Myocyte (in vitro differentiated cells): ENCODE results near the gene SNX15. TPM values are rescaled to one million over a fixed set of nuclear protein-coding genes. Genes with fewer than 3 reads are reported as not detected.

ENCODE experiments used
- DNase-seq: peaks from one replicate; pipeline ENCODE4 v3.0.0-alpha.2; 2012; ENCODE audit warnings: low read depth
- total RNA-seq: library from RNA; depleted of rRNA; stranded (reverse); fragments of >200 nt; gene quantifications from 2 replicates; pipeline ENCODE4 v1.2.3, GENCODE V29; 2014

SNX15 gene
- total RNA-seq, 1 donor from 2014 or later, result 21.3 TPM

- DNase-seq, result no peak
Measured at GRCh38 chr11:65055538-65055937, 28.3 kb downstream of the SNX15 start.

DNA sequence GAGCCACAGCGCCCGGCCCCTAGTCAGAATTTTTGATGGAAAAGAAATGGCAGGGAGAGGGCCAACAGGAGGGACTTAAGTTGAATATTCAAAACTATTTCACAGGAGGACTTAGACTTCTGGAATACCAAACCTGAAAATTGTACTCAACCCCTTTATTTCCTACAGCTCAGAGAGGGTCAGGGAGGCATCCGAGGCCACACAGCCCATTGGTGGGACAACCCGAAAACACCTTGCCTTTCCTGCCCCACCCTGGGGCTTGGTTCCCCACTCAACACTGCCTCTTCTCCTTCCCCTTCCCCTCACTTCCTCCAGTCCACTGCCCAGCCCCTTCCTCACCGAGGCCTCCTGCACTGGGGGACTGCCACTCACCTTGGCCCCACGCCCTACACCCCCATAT lies 29.8 kb downstream of the SNX15 start:
- no peak for DNase-seq

GRCh38 chr11:65057526-65057925 lies 30.3 kb downstream of the SNX15 start:
- DNase-seq, result no peak

DNA sequence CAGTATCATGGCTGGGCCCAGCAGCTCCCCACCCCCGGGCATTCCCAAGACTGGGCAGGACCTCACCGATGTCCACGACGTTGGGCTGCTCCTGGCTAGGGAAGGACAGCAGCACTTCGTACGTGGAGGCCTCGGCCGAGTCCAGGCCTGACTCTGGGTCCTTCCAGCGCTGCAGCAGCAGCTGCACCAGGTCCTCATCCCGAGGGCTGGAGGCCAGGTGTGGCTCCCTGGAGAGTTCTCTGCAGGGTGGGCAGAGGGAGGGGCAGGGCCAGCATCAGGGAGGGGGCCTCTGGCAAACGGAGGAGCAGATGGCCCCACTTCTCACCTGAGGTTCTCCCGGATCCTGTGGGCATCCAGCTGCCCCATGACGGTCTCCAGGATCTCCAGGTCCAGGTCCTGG lies 30.8 kb downstream of the SNX15 start:
- DNase-seq, result no peak

DNA sequence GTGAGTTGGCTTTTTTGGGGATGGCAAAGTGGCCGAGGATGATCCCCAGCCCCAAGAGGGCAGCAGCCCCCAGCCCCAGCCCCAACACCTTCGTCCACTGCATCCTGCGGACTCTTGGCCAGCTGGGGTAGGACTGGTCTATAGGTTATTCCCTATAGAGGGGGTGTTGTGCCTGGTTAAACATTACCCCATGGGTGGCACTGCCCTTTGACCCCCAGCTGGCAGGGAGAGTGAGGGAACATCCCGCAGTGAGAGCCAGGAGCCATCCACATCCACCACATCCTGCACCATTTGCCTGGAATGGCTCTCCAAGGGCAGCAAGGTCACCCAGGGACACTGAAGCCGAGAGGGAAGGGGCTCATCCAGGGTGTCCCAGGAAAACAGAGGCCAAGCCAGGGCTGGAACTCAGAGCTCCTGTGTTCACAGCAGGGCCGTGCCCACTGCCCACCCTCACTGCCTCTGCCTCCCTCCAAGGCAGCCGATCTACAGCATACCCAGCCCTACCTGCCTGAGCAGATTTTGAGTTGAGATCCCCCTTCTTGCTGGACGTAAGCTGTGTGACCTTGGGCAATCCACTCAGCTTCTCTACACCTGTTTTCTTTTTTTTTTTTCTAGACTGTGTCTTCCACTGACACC lies 31.3 kb downstream of the SNX15 start, which contains the start of gene NAALADL1:
TSS of gene NAALADL1 (minus strand) at position 135 of the 636 bp plus-strand sequence. CDS start at position 103, 32 bp downstream.
- no peak for DNase-seq

DNA sequence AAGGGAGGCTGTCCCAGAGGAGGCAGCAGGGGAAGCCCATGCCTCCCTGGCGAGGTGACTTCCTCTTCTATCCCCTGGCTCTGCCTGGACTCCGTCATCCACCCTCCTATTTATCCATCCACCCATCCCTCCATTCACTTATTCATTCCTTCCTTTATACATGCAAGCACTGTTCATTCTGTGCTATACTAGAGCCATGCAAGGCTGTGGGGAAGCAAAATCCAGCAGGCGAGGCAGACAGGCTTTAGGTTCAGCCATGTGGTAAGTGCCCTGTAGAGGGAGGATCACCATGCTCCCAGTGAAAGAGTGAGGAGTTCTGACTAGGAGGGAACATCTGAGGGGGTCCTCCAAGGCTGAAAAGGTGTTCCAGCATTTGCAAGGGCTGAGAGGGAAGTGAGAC lies 32.3 kb downstream of the SNX15 start:
- DNase-seq, result no peak

DNA sequence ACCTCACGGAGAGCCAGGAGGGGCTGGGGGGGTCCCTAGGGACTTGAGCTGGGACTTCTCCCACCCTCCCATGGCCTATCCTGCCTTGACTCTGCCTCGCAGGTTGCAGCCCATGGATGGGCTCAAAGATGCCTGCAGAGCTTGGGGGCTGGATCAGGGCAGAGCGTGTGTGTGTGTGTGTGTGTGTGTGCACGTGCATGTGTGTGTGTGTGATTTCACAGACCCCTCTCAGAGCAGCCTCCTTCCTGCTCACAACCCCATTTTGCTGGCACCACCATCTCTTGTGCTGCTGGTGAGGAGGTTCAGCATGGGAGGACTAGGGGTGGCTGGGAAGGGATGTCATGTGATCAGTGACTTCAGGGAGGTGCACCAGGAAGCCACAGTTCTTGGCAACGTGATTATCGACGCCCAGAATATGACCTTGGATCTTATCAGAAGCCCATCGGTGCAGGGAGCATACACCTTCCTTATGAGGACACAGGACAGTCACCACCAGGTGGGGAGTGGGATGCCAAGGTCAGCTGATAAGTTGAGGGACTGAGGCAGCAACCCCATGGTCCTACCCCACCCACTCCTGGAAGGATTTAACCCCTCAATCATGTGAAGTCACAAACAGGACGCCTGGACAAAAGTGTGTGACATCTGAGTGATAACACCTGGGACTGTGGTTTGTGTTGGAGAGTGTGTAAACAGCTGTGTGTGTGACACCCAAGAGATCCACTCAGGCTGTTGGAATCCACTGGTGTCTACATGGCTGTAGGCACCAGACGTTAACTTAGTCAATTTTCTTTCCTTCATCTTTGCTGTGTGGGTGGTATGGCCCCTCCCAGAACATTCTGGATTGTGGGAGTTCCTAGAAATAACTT lies 33.0 kb downstream of the SNX15 start:
- peak; percentile 18 for DNase-seq

DNA sequence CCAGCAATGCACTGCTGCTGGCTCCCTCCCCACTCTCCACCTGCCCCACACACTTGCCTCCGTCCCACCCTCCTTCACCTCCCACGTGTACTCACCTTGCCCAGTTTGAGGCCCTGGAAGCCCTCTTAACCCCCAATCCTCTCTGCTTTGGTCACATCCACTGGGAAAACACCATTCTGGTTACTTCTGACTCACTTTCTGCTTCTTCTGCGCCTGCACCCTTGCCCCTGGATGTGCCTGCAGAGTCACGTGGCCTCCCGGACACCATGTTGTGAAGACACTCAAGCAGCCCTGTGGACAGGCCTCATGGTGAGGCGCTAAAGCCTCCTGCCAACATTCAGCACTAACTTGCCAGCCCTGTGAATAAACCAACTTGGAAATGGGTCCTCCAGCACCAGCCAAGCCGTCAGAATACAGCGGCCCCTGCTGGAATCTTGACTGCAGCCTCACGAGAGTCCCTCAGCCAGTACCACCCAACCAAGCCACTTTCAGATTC lies 33.7 kb downstream of the SNX15 start:
- DNase-seq, result no peak

- no peak for DNase-seq
Measured at GRCh38 chr11:65063532-65063931, 36.3 kb downstream of the SNX15 start.

- DNase-seq, result no peak
Measured at GRCh38 chr11:65064847-65065240, 37.6 kb downstream of the SNX15 start.

DNA sequence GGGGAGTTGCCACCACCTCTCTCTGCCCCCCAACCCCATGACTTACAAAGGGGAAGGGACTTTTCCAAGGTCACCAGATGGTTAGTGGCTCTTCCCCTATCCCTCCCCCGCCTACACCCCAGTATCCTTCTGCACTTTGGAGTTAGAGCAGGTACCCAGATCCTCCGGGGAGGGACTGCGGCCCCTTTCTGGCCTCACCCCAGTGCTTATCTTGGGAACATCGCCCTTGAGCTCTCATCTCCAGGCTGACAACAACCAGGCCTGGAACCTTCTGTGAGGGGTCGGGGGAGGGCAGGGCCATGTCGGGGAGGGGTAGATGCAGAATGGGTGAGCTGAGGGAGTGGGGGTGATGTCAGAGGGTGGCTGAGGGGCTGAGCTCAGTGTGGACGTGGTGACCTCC lies 38.6 kb downstream of the SNX15 start:
- DNase-seq, result no peak

DNA sequence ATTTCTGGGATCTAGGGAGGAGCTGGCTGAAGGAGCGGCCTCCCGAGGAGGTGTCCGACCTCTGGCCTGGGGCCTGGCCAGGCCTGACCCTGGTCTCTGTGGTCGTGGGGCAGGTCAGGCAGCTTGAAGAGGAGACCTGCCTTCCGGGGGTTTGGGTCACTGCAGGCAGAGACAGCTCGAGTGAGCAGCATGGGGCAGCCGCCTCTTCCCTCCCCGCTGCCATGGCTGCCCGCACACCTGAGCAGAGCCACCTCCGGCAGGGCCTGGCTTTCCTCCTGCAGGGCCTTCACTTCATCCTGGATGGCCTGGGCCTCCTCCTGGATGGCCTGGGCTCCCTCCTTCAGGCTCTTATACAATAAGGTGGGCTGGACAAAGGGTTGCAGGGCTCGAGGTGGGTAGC lies 39.1 kb downstream of the SNX15 start:
- DNase-seq, result no peak

- DNase-seq, result no peak
Measured at GRCh38 chr11:65066805-65067291, 39.6 kb downstream of the SNX15 start.

DNA sequence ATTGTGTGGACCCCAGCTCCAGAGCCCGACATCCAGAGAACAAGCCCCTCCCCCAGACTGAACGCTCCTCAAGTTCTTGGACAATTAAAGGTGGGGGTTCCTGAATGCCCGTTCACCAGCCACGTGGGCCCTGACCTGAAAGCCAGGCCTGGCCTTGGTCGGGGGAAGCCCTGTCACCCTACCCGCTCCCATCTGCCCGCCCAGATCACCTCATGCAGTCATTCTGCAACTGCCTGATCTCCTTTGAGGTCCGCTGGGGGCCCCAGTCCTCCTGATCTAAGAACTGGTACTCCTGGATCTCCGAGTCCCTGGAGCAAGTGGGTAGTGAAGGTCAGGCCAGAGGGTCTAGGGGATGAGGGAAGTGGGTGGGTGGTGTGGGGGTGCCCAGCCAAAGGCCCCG lies 40.2 kb downstream of the SNX15 start:
- no peak for DNase-seq

DNA sequence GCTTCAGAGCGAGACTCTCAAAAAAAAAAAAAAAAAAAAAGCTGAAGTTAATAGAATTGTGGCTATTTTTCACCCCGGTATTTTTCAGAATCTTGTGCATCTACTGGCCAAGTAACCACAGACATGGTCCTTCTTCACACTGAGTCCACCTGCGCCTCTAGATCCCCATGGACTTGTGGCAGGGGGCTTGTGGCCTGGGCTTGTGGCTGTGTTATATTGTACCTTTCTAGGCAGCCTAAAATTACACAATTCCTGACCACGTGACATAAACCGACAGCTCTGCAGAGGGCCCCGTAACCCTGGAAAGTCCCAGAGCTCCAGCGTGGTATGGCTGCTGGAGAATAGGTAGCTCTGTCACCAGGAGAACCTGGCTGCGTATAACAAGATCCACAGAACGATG lies 42.0 kb downstream of the SNX15 start:
- no peak for DNase-seq

DNA sequence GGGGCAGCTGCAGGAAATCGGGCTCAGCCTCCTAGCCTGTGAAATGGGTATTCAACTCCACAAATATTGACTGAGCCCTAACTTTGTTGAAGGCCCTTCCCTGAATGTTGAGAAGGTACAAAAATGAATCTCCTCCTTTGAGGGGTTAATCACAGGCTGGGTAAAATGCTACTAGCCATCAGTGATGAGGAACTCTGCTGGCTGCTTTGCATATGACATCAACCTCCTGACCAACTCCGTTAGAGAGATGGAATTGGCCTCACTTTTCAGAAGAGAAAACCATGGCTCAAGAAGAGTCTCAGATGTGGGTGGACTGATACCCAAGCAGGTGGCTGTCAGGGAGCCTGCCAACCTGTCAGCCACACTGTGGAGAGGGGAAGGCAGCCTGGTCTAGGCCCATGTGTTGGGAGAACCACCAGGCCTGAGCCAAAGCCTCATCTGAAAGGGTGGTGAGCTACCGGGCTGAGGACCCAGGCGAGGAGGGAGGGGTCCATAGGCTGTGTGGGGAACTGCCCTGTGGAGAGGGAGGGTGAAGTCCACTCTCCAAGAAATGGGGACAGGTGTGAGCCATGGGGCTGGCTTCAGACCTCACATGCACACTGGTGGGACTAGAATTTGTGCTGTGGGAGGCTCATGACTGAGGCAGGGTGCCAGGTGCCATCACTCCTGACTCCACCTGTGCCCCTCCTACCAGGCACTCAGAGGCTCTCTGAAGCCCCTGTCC lies 44.8 kb downstream of the SNX15 start:
- no peak for DNase-seq

- no peak for DNase-seq
Measured at GRCh38 chr11:65072631-65072966, 45.4 kb downstream of the SNX15 start.

DNA sequence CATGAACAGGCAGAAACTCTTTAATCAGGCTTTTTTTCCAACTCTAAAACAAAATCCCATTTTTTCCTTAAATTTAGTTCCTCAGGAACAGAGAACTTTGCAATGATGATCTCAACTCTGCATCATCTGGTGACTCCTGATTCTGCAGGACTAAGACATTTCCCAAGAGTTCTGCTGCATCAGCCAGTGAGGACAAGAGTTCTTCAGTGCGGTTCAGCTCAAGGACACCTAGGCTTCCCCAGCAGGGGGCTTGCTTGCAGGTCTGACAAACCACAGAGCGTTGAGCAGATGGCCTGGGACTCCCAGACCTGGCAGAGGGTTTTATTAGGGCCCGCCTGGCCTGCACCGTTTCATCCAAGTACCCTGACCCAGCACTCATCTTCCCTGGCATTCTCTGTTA lies 50.2 kb downstream of the SNX15 start:
- no peak for DNase-seq

DNA sequence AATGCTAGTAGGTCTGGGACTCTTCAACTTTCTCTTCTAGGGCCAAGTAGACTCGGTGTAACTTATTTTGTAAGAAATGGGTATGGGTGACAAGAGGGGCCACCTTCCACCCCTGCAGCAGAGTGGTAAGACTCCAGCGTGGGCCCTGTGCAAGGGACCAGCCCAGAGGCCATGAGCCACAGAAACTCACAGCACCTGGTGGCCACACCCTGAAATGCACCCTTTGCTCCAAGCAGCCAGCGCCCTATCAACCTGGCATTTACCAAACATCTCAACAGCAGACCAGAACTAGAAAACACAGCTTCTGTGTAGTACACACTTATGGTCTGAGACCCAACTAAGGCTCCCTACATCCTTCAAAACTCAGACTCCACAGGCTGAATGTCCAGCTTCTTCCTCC lies 50.9 kb downstream of the SNX15 start:
- DNase-seq, result peak; percentile 26

GRCh38 chr11:65078786-65079342 lies 51.6 kb downstream of the SNX15 start:
- no peak for DNase-seq

DNA sequence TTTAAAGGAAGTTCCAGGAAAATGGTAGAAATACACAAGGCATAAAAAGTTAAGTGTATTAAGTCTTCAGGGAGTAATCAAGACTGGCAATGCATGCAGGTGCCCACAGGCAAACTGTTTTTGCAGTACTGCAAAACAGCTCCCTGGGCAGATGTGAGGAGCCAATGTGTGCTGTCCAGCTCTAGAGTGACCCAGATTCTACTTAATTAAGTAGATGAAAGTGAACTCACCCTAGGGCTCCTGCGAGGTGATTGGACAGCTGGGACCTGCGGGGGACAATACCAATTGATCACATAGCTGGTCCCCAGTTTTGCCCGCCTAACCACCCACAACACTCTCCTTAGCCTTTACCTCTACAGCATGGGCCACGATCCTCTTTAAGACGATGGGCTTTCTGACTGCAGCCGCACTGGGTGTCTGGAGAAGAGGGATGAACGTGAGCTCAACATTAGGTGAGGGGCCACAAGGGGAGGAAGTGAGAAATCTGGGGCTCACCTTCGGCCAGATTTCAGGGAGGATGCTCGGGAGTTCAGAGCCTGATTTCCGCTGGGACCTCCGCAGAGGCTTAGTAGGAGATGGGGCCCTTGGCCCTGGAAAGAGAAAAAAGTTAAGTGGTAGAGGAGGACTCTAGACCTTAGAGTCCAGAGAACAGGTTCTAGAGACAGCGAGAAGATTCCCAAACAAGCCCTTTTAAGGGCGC lies 56.0 kb downstream of the SNX15 start:
- DNase-seq, result no peak
